ENCODE results near the gene P2RX3.
"Not testable (repeated sequence)": the region's sequence is repeated elsewhere in the genome, so short reads cannot be mapped to it uniquely, and the experiment has no call there.

P2RX3 gene

DNA sequence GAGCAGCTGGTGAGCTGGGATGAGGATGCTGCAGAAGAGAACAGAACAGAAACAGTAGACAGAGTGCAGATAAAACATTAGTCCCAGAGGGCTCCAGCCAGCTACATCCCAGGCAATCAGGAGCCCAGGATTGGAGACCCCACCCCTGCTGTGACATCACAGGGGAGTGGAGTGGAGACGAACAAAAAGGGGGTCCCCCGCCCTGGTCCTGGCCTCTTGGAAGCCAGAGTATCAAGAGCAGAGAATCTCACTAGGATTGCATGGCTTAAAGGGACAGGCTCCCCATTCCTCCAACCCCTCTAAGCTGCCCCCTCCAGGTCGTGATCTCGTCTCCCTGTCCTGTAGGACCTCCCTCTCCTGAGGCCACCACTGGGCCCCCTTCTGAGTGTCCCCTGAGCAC lies at the start of gene P2RX3:
P2RX3 (plus strand) TSS at position 211 of the 400 bp plus-strand sequence. CDS start 199 bp downstream, outside the sequence.
- DNase-seq (ENCODE audit: low read depth in 2 of 2), result no peak

DNA sequence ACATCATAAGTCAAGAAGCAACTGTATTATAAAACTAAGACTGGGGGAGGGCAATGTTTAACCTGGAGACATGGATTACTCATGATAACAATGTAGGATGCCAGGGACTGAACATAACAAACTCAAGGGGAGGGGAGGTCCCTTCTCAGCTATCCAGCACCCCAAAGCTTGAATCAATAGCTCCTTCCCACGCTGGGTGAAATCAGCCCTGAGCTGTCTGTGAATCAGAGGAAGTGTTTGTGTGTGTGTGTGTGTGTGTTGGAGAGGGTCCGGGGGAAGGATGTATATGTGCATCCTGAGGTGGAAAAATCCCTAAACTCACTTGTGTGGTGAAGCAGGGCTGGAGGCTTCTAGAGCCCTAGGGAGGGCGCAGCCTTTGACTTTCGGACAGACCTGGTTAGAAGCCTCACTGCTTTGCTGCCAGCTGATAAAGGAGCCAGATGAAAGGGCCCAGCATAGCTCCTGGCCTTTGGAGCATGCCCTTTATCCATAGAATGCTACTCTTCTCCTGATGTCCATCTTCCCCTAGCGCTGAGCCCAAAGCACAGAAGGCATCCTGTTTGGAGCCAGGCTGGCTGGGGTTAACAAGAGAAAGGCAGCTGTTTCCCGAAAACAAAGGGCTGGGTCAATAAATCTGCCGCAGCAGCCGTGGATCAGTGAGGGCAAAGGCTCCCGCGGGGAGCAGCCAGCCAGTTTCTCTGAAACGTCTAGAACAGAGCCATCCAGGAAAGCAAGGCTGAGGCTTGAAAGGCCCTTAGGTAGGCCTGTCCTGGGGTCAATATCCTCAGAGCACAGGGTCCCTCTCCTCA lies 49.2 kb upstream of the P2RX3 start:
- no peak for DNase-seq (ENCODE audit: low read depth in 2 of 2)

DNA sequence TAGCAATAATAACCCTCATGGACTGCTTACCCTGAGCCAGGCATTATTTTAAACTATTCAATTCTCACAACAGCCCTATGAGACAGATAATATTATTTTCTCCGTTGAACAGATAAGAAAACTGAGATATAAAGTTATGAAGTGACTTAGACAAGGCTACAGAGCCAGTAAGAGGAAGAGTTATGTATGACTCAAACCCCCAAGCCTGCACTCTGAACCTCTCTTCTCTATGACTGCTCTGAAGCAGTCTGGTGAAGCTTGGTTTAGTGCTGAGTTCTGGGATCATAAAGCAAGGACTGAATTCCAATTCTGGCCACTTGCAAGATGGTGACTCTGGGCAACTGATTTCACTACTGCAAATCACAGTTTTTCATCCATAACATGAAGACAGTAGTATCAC lies 47.9 kb upstream of the P2RX3 start:
- no peak for DNase-seq (ENCODE audit: low read depth in 2 of 2)

DNA sequence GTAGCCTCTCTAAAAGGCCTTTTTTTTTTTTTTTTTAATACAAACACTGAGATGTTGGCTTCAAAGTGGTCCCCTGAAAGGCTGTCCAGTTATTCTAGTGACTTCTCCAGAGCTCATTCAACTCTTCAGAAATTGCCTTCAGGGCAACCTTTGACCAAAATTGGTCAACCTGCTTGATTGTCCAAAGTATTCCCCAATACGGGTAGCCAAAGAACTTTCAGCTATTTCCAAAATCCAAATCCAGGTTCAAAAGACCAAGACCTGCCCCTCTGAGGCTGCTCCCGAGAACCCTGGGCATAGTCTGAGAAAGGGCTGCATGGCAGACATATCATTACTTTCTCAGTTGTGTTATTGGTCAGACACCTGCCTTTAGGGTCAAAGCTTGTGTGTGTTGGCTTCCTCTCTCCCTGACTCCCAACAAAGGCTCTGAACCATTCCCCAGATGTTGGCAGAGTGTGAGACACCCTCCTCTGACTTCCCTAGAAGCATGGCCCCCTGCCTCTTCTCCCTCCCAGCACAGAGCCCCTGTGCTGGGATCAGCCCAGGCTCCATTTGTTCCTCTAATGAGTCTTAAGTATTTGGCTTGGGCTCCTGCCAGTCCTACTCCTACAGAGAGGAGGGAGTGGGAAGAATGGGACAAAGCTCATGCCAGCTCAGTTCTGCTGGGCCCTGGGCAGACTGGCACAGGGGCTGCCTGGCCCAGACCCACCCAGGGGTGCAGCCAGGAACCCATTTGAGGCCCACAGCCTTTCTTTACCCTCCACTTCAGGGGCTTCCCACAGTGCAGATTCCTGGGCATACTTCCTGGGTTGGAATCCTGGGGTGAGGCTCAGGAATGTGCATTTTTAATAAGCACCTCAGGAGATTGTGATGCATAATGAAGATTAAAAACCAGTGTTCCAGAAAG lies 43.7 kb upstream of the P2RX3 start:
- no peak for DNase-seq (ENCODE audit: low read depth in 2 of 2)

DNA sequence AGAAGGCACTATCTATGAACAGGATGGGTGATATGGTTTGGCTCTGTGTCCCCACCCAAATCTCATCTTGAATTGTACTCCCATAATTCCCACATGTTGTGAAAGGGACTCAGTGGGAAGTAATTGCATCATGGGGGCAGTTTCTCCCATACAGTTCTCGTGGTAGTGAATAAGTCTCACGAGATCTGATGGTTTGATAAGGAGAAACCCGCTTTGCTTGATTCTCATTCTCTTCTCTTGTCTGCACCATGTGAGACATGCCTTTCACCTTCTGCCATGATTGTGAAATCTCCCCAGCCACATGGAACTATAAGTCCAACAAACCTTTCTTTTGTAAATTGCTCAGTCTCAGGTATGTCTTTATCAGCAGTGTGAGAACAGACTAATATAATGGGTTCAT lies 41.9 kb upstream of the P2RX3 start:
- DNase-seq (ENCODE audit: low read depth in 2 of 2), result not testable (repeated sequence)

DNA sequence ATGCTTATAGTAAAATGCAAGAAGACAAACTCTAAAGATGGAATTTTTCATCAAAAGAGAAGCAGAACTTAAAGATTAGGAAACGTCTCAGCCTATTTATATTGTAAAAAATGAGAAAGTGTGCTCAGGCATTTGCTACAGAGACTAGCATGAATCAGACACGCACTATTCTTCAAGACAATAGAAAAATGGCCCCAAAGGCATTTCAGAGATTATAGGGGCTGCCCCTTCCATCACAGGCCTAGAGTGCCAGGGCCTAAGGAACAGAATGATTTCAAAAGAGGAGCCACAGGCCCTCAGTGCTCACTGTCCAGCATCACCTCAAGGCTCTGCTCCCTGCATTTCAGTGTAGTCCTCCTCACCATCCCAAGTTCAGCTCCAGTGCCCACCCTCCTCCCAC lies 40.9 kb upstream of the P2RX3 start:
- no peak for DNase-seq (ENCODE audit: low read depth in 2 of 2)

DNA sequence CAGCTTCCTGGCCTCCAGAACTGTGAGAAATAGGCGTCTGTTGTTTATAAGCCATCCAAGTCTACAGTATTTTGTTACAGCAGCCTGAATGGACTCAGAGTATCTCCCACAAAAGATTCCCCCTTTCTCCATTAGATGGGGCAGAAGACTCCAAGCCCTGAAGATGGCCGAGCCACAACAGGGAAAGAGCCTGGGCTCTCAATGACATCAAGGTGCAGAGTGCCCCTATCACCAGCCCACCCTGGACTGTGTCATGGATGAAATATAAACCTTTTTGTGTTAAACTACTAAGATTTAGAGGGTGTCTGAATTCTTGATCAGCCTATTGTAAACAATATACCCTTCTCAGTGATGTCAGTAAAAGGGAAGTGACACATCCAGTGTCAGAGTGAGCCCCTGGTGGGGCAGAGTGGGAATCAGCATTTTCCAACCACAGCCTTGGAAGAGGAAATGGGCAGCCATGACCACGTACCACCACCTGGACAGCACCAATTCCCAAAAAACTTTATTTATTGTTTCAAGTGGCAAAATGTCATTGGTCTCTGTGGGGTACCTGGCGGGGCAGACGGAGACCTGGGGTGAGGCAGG lies 38.9 kb upstream of the P2RX3 start:
- no peak for DNase-seq (ENCODE audit: low read depth in 2 of 2)

DNA sequence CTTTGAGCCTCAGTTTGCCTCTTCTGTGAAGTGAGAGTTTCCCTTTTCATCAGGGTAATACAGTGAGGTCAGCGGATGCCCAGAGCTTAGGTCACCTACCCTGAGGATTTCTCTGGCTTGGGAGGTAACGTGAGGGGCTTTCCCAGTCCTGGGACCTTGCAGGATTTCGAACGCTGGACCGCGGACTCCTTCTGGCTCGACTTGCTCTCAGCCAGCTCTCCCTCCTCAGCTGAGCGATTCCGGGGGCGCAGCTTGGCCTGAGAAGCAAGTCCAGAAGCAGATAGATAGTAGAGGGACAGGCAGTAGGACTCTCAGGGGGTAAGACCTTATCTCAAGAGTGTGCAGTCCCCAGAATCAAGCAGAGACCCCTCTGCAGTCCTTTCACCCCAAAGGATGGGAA lies 37.4 kb upstream of the P2RX3 start:
- no peak for DNase-seq (ENCODE audit: low read depth in 2 of 2)

DNA sequence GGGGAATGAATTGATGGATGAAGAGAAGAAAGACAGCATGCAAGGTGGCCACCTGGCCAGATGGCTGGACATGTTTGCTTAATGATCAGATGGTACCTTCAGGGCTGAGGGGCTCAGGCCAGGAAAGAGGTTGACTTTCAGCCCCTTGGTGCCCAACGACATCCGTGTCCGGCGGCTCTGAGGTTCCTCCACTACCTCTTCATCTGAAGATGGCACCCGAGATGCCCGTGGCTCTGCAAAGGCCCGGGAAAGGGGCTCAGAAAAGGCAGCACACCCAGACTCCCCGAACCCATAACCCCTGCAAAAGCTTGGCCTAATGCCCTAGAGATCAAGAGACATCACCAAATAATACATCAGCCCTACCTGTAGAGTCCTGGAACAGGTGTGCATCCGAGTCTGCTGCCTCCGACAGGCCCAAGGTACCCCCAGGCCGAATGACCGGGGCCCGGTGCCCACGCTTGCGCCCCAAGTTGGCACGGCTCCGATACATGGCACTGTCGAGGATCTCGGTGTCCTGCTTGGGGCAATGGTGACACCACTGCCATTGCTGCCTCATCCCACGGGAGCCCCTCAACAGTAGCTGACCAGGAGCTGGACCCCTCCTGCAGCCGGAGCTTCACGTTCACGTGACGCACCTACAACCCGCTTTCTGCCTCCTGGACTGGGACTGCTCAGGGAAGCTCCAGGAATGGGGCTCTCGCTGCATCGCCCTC lies 36.3 kb upstream of the P2RX3 start:
- no peak for DNase-seq (ENCODE audit: low read depth in 2 of 2)

DNA sequence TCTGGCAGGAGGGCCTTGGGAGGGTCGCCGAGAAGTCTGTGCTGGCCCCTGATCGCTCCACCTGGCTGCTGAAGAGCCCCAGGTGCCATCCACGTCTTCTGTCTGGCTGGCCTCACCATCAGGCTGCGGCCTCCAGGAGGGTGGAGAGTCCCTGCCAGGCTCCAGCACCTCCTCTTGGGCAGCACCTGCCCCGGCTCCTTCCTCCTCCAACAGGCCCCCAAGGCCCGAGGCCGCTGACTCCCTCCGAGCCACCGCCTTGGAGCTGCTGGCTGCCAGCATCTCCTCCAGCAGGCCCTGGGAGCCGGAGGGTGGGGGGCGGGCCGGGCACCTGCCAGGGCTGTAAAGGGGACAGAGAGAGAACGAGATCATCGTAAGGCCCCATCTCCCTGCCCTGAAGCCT lies 35.7 kb upstream of the P2RX3 start:
- DNase-seq (ENCODE audit: low read depth in 2 of 2), result no peak

DNA sequence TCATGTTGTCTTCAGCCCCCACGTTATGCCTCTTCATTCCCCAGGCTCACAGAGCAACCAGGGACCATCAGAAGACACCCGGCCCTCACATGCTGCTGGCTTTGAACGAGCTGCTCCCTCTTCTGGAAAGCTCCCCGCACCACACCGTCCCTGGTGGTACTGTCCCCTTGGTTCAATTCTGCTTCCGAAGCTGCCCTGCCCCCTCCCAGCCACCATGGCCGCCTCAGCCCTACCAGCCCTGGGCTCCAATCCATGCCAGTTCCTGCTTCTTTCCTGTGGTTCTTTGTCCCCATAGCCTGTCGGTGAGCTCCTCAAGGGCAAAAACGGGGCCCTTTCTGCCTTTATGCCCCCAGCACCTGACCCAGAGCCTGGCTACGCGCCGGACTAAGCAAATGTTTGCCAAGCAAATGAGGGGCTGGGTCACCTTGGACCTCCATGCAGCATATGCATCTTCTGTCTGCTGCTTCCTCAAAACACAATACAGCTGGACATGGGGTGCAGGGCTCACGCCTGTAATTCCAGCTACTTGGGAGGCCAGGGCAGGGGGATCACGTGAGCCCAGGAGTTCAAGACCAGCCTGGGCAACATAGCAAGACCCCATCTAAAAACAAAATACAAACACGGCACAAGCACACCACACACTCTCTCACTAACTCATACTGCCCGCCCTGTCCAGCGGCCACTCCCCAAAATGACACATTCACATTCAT lies 34.7 kb upstream of the P2RX3 start:
- DNase-seq (ENCODE audit: low read depth in 2 of 2), result no peak

DNA sequence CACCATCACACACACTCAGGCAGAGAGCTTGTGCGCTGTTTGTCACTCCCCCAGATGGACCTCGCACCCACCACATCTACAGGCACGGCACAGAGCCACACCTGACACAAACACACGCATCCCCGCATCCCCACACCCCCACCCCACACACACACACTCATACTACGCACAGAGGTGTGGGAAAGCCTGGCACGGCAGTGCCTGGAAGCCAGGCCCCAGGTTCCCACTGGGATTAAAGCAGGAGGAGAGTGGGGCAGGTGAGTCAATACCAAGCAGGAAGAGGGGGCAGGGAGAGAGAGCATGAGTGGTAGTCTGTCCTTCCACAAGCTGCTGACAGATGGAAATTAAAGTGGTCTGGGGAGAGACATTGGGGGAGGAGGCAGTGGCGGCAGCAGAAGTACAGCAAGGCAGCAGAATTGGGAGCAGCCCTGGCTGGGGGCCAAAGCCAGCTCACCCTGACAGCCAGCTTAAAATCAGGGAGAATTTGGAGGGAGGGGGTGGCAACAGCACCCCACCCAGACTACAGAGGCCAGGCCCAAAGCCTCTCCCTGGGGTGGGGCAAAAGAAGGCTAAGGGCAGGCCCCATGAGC lies 34.1 kb upstream of the P2RX3 start:
- DNase-seq (ENCODE audit: low read depth in 2 of 2), result no peak

DNA sequence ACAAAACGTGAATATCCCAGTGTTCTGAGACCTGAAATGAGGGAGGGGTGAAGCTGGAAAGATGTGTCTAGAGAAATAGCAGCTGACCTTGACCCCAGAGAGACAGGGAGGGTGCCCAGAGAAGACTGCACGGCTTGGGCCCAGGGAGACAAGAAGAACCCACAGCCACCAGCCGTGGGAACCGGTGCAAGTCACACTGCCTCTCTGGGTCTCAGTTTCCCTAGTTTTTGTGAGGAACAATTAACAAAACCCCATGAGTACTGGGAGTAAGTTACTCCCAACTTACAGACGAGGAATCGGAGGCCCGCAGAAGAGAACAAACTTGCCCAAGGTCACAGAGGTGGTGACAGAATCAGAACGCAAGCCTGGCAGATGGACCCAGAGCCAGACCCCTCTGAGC lies 32.6 kb upstream of the P2RX3 start:
- no peak for DNase-seq (ENCODE audit: low read depth in 2 of 2)

DNA sequence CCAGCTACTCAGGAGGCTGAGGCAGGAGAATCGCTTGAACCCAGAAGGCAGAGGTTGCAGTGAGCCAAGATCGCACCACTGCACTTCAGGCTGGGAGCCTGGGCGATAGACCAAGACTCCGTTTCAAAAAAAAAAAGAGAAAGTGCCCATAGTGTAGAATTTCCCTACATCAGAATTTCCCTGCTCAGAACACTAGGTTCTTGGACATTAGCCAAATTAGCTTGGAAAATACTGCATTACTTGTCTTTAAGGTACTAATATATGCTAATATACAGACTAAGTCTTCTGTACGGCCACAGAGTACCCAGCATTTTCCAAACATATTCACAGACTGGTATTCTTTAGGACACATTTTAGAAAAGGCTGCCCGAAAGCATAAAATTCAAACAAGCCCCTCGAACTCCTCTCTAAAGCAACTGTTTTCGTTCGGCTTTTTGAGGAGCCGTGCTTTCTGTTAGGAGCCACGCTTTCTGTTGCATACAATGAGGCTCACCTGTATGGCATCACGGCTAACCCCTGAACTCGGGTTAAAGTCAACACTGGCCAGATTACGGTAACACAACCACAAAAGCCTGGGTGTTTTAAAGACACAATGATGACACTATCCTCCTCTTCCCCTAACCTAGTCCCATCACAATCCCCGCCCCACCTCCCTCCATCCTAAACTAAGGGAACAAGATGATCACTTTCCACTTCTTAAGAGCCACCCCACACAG lies 31.8 kb upstream of the P2RX3 start:
- DNase-seq (ENCODE audit: low read depth in 2 of 2), result no peak

DNA sequence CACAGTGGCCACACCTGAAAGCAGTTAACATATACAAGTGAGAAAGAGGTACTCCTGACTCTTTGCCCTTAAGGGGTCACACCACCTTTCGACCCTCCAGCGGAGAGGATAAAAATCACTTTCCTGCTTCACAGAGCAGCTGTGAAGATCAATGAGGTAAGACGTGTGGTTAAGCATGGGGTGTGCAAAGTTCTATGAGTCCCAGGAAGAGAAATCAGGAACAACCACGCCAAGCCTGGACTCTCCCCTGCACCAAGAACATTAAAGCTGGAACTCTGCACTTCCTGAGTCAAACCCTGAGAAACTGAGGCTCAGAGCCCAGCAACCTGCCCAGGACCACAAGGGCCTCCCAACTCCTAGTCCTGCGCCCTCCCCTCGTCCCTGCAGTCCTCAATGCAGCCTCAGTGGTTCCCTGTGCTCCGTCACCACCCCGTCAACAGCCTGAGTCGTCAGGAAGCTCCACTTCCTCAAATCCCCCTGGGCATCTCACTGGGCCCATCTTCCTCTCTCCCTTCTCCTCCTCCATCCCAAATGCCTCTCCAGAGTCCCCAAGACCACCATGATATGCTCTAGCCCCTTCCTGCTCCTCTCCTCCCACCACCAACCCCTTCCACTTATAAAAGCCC lies 31.1 kb upstream of the P2RX3 start:
- DNase-seq (ENCODE audit: low read depth in 2 of 2), result no peak

DNA sequence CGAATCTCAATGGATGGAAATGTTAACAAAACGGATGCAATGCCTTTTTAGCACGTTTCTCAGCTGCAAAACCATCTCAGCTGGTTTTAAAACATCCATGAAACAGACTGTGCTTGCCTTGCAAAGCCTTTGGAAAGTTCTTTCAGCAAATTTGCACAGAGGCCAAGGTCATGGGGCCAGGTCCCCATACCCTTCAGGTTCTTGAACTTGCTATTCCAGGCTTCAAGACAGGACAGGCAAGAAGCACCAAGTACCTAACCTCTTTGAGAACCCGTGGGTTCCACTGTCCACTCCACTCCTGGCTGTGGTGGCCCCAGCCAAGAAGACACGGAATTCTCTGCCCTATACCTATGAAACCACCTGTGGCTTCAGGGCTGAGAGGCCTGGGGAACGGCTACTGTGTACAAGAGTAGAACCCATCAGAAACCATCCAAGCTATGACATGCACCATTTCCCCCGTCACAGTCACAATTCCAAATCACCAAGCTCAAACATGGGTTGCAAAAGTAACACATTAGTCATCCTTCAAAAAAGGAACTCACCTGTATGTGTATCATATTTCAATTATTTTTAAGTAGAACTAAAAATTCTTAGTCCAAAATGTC lies 30.4 kb upstream of the P2RX3 start:
- DNase-seq (ENCODE audit: low read depth in 2 of 2), result no peak

DNA sequence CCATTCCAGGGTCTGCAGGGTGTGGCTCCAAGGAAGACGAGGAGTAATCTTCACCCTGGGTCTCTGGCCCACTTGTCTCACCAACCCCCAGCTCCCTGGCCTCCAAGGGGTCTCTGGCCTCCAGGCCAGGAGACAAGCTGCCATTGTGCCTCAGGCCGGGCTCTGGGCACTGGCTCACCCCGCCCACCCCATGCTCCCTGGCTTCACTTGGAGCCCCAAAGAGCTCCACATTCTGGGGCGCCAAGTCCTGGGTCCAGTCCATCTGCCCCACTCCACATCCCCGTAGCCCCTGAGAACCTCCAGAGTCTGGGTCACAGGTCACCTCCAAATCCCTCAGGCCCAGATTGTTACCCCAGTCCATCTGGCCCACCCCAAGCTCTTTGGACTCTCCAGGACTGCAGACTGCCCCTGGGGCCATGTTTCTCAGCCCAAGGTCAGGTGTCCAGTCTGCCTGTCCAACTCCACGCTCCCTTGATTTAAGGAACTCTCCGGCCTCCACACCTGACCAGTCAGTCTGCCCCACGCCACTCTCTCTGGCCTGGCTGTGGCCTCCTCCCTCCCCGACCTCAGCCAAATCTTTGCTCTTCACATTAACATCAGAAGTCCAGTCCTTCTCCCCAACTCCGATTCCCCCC lies 29.6 kb upstream of the P2RX3 start:
- no peak for DNase-seq (ENCODE audit: low read depth in 2 of 2)

DNA sequence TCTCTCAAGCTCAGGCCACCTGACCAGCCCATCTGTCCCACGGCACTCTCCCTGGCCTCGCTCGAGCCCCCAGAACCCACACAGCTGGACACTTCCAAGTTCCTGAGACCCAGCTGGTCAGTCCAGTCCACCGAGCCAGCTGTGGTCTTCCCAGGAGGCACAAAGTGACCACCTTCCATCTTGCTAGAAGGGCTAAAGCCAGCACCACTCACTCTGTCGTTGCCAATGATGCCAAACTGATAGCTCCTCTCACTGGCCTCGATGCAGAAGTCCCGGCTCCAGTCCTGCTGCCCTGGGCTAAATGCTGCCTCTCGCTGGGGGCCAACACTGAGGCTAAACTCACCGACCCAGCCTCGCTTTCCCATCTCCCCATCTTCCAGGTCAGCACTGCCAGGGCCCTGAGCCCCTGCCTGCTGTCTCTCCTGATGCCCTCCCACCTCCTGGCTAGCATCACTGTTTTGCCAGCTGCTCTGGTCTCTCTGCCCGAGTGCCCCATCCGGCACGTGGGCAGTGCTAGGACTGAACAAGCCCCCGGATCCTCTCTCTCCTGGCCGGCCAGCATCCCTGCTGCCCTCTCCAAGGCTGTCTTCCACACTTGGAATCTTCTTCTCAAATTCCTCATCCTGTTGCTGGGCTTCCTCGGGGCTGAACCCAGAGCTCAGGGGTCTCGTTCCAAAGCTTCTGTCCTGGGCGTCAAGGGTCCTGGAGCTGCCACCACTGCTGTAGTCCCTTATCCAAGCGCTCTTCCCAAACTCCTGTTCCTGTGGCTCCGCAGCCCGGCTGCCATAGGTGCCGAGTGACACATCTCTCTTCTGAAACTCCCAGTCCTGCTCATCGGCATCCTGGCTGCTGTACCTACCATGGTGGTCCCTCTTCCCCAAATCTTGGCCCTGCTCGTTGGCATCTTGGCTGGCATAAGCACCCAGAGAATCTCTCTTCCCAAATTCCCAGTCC lies 28.8 kb upstream of the P2RX3 start:
- no peak for DNase-seq (ENCODE audit: low read depth in 2 of 2)

Data from stimulated activated CD8-positive, alpha-beta memory T cell treated with anti-CD3 and anti-CD28 coated beads, Interleukin-15, amount 100 ng/mL, for 4 hours (primary cell).